HG03571 (cell line): ENCODE measurements around the gene YWHAG.
"Not testable (repeated sequence)": the region's sequence is repeated elsewhere in the genome, so short reads cannot be mapped to it uniquely, and the experiment has no call there.

Source experiments
- ATAC-seq: cut with Tn5 transposase; IDR thresholded peaks from one replicate; pipeline ENCODE4 v1.9.1; 2021; ENCODE audit not compliant: unreplicated experiment

YWHAG gene

GRCh38 chr7:76325811-76326210 is 33.0 kb downstream of the YWHAG start:
- ATAC-seq: no peak

GRCh38 chr7:76325092-76325491 is 33.7 kb downstream of the YWHAG start:
- no peak for ATAC-seq

GRCh38 chr7:76318488-76319353 is 40.1 kb downstream of the YWHAG start:
- peak; percentile 45 for ATAC-seq

GRCh38 chr7:76317782-76318487 is 40.9 kb downstream of the YWHAG start:
- peak; percentile 88 for ATAC-seq

GRCh38 chr7:76316984-76317781 is 41.6 kb downstream of the YWHAG start:
- no peak for ATAC-seq

GRCh38 chr7:76315364-76315763 is 43.4 kb downstream of the YWHAG start:
- ATAC-seq: no peak

GRCh38 chr7:76314740-76315139 is 44.1 kb downstream of the YWHAG start:
- not testable (repeated sequence) for ATAC-seq

- peak; percentile 31 for ATAC-seq
Observed at GRCh38 chr7:76314042-76314721, 44.6 kb downstream of the YWHAG start.

- not testable (repeated sequence) for ATAC-seq
Observed at GRCh38 chr7:76311838-76312237, 47.0 kb downstream of the YWHAG start.

- no peak for ATAC-seq
Observed at GRCh38 chr7:76310102-76310957, 48.5 kb downstream of the YWHAG start.

- ATAC-seq: not testable (repeated sequence)
Observed at GRCh38 chr7:76309341-76310101, 49.3 kb downstream of the YWHAG start.

GRCh38 chr7:76308874-76309273 is 49.9 kb downstream of the YWHAG start:
- not testable (repeated sequence) for ATAC-seq

- no peak for ATAC-seq
Observed at GRCh38 chr7:76304888-76305375, 53.9 kb downstream of the YWHAG start.

GRCh38 chr7:76303202-76304147 is 55.3 kb downstream of the YWHAG start:
- ATAC-seq: no peak

- ATAC-seq: no peak
Observed at GRCh38 chr7:76302347-76303201, 56.2 kb downstream of the YWHAG start, which contains the start of gene HSPB1. TSS of gene HSPB1 (plus strand) at chr7:76302673. CDS start at chr7:76302713, 40 bp downstream.

GRCh38 chr7:76301000-76301399 is 57.8 kb downstream of the YWHAG start:
- ATAC-seq: no peak
